ENCODE data around the gene GPATCH1. TPM values are rescaled to one million over a fixed set of nuclear protein-coding genes. Genes with fewer than 3 reads are reported as not detected.
"Not testable (repeated sequence)": the region's sequence is repeated elsewhere in the genome, so short reads cannot be mapped to it uniquely, and the experiment has no call there.

Gene GPATCH1
- total RNA-seq, 1 donor from 2014 or later, result 13.3 TPM

DNA sequence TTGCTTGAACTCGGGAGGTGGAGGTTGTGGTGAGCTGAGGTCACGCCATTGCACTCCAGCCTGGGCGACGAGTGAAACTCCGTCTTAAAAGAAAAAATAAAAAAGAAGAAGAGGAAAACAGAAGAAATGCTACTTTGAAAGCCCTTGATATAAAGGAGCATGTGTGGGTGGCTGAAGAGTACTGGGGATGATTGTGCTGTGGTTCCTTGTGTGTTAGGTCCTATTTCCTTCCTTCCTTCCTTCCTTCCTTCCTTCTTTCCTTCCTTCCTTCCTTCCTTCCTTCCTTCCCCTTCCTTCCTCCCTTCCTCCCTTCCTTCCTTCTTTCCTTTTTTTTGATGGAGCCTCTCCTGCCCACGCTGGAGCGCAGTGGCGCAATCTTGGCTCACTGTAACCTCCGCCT, 65.2 kb downstream of the GPATCH1 start:
- TF ChIP-seq, protein P1, sequence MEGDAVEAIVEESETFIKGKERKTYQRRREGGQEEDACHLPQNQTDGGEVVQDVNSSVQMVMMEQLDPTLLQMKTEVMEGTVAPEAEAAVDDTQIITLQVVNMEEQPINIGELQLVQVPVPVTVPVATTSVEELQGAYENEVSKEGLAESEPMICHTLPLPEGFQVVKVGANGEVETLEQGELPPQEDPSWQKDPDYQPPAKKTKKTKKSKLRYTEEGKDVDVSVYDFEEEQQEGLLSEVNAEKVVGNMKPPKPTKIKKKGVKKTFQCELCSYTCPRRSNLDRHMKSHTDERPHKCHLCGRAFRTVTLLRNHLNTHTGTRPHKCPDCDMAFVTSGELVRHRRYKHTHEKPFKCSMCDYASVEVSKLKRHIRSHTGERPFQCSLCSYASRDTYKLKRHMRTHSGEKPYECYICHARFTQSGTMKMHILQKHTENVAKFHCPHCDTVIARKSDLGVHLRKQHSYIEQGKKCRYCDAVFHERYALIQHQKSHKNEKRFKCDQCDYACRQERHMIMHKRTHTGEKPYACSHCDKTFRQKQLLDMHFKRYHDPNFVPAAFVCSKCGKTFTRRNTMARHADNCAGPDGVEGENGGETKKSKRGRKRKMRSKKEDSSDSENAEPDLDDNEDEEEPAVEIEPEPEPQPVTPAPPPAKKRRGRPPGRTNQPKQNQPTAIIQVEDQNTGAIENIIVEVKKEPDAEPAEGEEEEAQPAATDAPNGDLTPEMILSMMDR (conservative IDR thresholded peaks at IDR 0.05; ENCODE audit: low read depth, low read length), result no peak
- no peak overlapping the region for H3K4me3 ChIP-seq (ENCODE audit: low read depth, low read length)
- no peak for DNase-seq (ENCODE audit: low read depth)

DNA sequence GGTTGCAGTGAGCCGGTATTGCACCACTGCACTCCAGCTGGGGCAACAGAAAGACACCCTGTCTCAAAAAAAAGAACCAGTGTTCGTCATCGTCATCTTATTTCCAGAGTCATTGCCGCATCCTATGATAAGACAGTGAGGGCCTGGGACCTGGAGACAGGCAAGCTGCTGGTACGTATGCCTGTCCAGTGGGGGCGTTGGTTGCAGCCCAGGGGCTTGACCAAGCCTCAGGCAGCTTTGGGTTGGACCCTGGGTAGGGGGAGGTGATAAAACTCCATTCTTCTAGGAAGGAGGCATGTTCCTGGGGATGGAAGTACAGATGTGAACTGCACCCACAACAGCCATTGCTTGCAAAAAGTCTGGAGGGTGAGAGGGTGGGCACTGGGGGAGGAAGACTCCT, 66.6 kb downstream of the GPATCH1 start:
- no peak overlapping the region for H3K4me3 ChIP-seq (ENCODE audit: low read depth, low read length)
- TF ChIP-seq, protein P1 (conservative IDR thresholded peaks at IDR 0.05; ENCODE audit: low read depth, low read length), result peak; percentile 10
- no peak for DNase-seq (ENCODE audit: low read depth)

DNA sequence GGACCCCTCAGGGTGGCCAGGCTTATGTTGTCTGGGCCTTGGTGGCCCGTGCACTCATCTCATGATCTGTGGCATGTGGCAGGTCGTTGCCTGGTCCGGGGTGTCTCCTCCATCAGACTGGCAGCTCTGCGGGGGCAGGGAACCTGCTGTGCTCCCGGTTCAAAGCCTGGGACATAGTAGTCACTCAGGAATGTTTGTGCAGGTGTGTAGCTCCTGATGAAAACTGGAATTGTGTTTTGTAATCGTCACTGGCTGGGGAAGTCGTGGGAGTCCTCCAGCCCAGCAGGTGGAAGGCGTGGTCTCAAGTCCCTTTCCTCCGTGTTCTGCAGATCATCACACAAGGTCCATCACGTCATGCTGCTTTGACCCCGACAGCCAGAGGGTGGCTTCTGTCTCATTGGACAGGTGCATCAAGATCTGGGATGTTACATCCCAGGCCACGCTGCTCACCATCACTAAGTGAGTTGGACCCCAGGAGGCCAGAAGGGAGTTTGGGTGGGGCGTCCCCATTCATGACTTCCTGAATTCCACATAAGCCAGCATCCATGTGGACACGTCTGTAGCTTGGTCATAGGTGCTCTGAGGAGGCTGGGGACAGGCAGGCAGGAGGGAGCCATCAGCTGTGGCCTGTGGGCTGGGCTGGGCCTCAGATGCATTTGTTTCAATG, 70.0 kb downstream of the GPATCH1 start:
- DNase-seq (ENCODE audit: low read depth), result no peak
- TF ChIP-seq, protein P1 (conservative IDR thresholded peaks at IDR 0.05; ENCODE audit: low read depth, low read length), result no peak
- H3K4me3 ChIP-seq (ENCODE audit: low read depth, low read length), result no peak overlapping the region

DNA sequence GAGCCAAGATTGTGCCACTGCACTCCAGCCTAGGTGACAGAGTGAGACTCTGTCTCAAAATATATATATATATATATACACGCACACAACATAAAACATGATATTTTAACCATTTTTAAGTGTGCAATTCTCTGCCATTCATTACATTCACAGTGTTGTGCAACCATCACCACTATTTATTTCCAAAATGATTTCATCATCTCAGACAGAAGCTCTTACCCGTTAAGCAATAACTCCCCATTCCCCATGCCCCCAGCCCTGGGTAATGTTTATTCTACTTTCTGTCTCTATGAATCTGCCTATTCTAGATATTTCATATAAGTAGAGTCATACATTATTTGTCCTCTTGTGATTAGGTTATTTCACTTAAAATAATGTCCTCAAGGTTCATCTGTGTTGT, 71.2 kb downstream of the GPATCH1 start:
- TF ChIP-seq, protein P1 (conservative IDR thresholded peaks at IDR 0.05; ENCODE audit: low read depth, low read length), result no peak
- DNase-seq (ENCODE audit: low read depth), result no peak
- H3K4me3 ChIP-seq (ENCODE audit: low read depth, low read length), result no peak overlapping the region

DNA sequence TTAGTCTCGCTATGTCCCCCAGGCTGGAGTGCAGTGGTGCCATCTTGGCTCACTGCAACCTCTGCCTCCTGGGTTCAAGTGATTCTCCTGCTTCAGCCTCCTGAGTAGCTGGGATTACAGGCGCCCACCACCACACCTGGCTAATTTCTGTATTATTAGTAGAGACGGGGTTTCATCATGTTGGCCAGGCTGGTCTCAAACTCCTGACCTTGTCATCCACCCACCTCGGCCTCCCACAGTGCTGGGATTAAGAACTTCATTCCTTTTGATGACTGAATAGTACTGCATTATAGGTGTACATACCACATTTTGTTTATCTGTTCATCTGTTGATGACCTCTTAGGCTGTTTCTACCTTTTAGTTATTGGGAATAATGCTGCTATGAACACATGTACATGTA, 71.6 kb downstream of the GPATCH1 start:
- H3K4me3 ChIP-seq (ENCODE audit: low read depth, low read length); DNase-seq (ENCODE audit: low read depth): not testable (repeated sequence)

DNA sequence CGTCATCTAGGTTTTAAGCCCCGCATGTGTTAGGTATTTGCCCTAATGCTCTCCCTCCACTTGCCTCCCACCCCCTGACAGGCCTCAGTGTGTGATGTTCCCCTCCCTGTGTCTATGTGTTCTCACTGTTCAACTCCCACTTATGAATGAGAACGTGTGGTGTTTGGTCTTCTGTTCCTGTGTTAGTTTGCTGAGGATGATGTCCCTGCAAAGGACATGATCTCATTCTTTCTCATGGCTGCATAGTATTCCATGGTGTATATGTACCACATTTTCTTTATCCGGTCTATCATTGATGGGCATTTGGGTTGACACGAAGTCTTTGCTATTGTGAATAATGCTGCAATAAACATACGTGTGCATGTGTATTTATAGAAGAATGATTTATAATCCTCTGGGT, 73.3 kb downstream of the GPATCH1 start:
- not testable (repeated sequence) for DNase-seq (ENCODE audit: low read depth); H3K4me3 ChIP-seq (ENCODE audit: low read depth, low read length)

DNA sequence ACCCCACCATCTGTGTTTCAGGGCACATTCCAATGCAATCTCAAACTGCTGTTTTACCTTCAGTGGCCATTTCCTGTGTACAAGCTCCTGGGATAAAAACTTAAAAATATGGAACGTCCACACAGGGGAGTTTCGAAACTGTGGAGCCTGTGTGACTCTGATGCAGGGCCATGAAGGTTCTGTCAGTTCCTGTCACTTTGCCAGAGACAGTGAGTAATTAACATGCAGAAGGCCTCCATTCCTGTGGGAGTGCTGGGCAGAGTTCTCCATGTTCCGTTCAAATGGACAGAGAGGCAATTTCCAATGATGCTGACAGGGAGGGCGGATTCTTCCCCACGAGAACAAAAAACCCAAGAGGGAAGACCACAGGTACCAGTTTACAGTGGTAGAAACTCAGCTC, 75.4 kb downstream of the GPATCH1 start:
- DNase-seq (ENCODE audit: low read depth), result no peak
- H3K4me3 ChIP-seq (ENCODE audit: low read depth, low read length), result no peak overlapping the region
- TF ChIP-seq, protein P1 (conservative IDR thresholded peaks at IDR 0.05; ENCODE audit: low read depth, low read length), result no peak

DNA sequence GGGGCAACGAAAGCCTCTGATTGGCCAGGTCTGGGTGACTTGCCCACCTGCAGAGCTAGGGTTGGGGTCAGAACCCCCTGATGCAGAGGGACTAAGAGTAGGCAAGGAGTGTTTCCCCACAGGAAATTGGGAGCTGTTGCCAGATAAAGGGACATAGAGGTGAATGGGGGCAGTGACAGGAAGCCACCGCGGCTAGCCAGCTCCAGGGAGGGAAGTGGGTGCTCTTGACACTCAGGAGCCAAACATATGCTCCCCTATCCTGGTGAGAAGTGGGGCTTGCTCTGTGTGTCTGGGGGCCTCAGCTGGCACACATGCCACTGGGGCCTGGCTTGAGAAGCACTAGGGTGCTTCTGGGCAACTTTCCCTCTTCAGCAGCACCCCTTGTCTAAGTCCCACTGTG, 76.9 kb downstream of the GPATCH1 start:
- no peak overlapping the region for H3K4me3 ChIP-seq (ENCODE audit: low read depth, low read length)
- no peak for DNase-seq (ENCODE audit: low read depth)
- TF ChIP-seq, protein P1 (conservative IDR thresholded peaks at IDR 0.05; ENCODE audit: low read depth, low read length), result no peak
